Measurements from ENCODE around the gene ACTR6.
"Not testable (repeated sequence)": the region's sequence is repeated elsewhere in the genome, so short reads cannot be mapped to it uniquely, and the experiment has no call there.

Gene ACTR6

GRCh38 chr12:100200463-100201181 is at the start of gene ACTR6:
ACTR6 (plus strand) TSS chr12:100200815; CDS start chr12:100200852, 37 bp downstream.
- DNase-seq = peak; percentile 99

- no peak for DNase-seq
Observed at GRCh38 chr12:100151769-100152168, 48.8 kb upstream of the ACTR6 start.

- DNase-seq = no peak
Observed at GRCh38 chr12:100153131-100153530, 47.5 kb upstream of the ACTR6 start.

GRCh38 chr12:100154474-100155247 is 46.0 kb upstream of the ACTR6 start:
- DNase-seq = peak; percentile 69

- no peak for DNase-seq
Observed at GRCh38 chr12:100156731-100157426, 43.7 kb upstream of the ACTR6 start.

- DNase-seq = no peak
Observed at GRCh38 chr12:100157427-100157821, 43.2 kb upstream of the ACTR6 start.

- DNase-seq = no peak
Observed at GRCh38 chr12:100158535-100158934, 42.1 kb upstream of the ACTR6 start.

- DNase-seq = no peak
Observed at GRCh38 chr12:100159391-100160104, 41.1 kb upstream of the ACTR6 start.

GRCh38 chr12:100163416-100164152 is 37.0 kb upstream of the ACTR6 start:
- DNase-seq = peak; percentile 85

GRCh38 chr12:100164153-100164704 is 36.4 kb upstream of the ACTR6 start:
- DNase-seq = no peak

- DNase-seq = no peak
Observed at GRCh38 chr12:100165356-100165755, 35.3 kb upstream of the ACTR6 start.

- no peak for DNase-seq
Observed at GRCh38 chr12:100166232-100166631, 34.4 kb upstream of the ACTR6 start.

GRCh38 chr12:100168562-100168961 is 32.1 kb upstream of the ACTR6 start:
- DNase-seq = no peak

GRCh38 chr12:100169345-100169744 is 31.3 kb upstream of the ACTR6 start:
- no peak for DNase-seq

- no peak for DNase-seq
Observed at GRCh38 chr12:100170313-100170858, 30.2 kb upstream of the ACTR6 start.

GRCh38 chr12:100171248-100171647 is 29.4 kb upstream of the ACTR6 start:
- no peak for DNase-seq

GRCh38 chr12:100173111-100173510 is 27.5 kb upstream of the ACTR6 start:
- no peak for DNase-seq

GRCh38 chr12:100174495-100174894 is 26.1 kb upstream of the ACTR6 start:
- DNase-seq = no peak

GRCh38 chr12:100176493-100176892 is 24.1 kb upstream of the ACTR6 start:
- not testable (repeated sequence) for DNase-seq

- DNase-seq = no peak
Observed at GRCh38 chr12:100179252-100179651, 21.4 kb upstream of the ACTR6 start.

- no peak for DNase-seq
Observed at GRCh38 chr12:100184549-100185145, 16.0 kb upstream of the ACTR6 start.
